Lower leg skin (tissue), 4 donors: ENCODE results near the gene MYH7B. TPM values are rescaled to one million over a fixed set of nuclear protein-coding genes. Genes with fewer than 3 reads are reported as not detected.

Source experiments
- DNase-seq, 2 donors: peaks; one replicate each; pipeline ENCODE4 v3.0.0-alpha.2; 2019; ENCODE audit warnings: low spot score in 2 of 2
- H3K4me3 ChIP-seq: fragments of 200-600 bp; sonication (generic); 2 replicates; pipeline ENCODE4 v1.5.1; 2017; ENCODE audit warnings: mild to moderate bottlenecking, low read depth; ENCODE audit not compliant: poor library complexity, severe bottlenecking
- POLR2A ChIP-seq, 2 donors: fragments of 450-650 bp; IDR thresholded peaks; one replicate each; pipeline ENCODE4 v1.6.1; 2016 to 2017; ENCODE audit warnings: antibody characterized with exemption in 2 of 2, mild to moderate bottlenecking in 1 of 2, moderate library complexity in 1 of 2
- WGBS, 2 donors: methylation state at CpG; one replicate each; pipeline ENCODE4 v1.1.5; 2018; 5-methylcytosine and 5-hydroxymethylcytosine counted together
- intact Hi-C: fragments of 100-400 bp; cut with DNase I; formaldehyde crosslinking; loops from one replicate; pipeline ENCODE4 v1.15.0; 2023; ENCODE audit warnings: low total_unique reads
- total RNA-seq, 4 donors: library from RNA; depleted of rRNA; stranded (reverse); fragments of >200 nt; gene quantifications; one replicate each; pipeline ENCODE4 v1.1.0, GENCODE V29; 2016
- TF ChIP-seq, protein P1 (sequence below), 3 donors: fragments of 450-650 bp; IDR thresholded peaks; one replicate each; pipeline ENCODE4 v1.5.1; 2016; ENCODE audit warnings: antibody characterized with exemption in 3 of 3, mild to moderate bottlenecking in 3 of 3, moderate library complexity in 2 of 3

MYH7B gene
- total RNA-seq, 4 donors from 2014 or later, result 0.10 to 0.27 (median 0.18) TPM

- 84 to 86% methylated on average over 7 of the region's 7 CpGs for WGBS, 2 donors
- intact Hi-C loops, result no loop called here
- no peak for TF ChIP-seq POLR2A (IDR thresholded peaks at IDR 0.05)
- TF ChIP-seq, protein P1, sequence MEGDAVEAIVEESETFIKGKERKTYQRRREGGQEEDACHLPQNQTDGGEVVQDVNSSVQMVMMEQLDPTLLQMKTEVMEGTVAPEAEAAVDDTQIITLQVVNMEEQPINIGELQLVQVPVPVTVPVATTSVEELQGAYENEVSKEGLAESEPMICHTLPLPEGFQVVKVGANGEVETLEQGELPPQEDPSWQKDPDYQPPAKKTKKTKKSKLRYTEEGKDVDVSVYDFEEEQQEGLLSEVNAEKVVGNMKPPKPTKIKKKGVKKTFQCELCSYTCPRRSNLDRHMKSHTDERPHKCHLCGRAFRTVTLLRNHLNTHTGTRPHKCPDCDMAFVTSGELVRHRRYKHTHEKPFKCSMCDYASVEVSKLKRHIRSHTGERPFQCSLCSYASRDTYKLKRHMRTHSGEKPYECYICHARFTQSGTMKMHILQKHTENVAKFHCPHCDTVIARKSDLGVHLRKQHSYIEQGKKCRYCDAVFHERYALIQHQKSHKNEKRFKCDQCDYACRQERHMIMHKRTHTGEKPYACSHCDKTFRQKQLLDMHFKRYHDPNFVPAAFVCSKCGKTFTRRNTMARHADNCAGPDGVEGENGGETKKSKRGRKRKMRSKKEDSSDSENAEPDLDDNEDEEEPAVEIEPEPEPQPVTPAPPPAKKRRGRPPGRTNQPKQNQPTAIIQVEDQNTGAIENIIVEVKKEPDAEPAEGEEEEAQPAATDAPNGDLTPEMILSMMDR (IDR thresholded peaks at IDR 0.05), result no peak
- no peak overlapping the region for H3K4me3 ChIP-seq
- no peak for DNase-seq
Measured at GRCh38 chr20:34968042-34968775, 12.5 kb downstream of the MYH7B start.

GRCh38 chr20:34970193-34970840 is 14.6 kb downstream of the MYH7B start:
- no peak overlapping the region for H3K4me3 ChIP-seq
- intact Hi-C loops, result no loop called here
- DNase-seq, result no peak
- WGBS, 2 donors, result 88 to 92% methylated on average over 7 of the region's 7 CpGs
- TF ChIP-seq, protein P1 (IDR thresholded peaks at IDR 0.05), result no peak
- TF ChIP-seq POLR2A (IDR thresholded peaks at IDR 0.05), result no peak

DNA sequence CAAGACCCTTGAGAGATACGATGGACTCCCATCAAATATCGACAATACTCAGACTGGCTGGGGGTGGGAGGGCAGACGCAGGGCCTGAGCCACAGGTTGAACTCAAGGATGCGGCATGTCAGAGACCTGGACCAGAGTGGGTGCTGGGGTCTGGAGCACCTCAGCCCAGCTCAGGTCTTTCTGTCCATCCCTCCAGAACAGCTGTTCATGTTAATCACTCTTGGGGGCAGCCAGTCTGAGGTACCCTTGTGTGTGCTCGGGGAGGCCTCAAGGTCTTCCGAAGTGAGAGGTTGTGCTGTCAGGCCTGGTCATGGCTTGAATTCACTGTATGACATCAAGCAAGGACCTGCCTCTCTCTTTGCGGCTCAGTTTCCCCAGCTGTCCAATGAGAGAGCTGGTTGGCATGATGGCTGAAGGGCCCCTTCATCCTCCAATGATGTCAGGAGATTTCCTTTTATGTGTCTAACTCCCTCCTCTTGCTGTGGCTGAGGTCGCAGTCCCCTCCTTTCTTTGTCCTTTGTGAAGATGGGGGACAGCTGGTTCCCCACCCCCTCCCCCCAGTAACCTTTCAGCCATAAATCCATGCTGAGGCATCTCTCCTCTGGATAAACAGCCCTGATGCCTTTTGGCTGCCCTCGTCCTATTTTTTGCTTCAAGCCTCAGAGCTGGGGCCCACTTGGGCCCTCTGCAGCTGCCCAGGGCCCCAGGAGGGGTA is 15.3 kb downstream of the MYH7B start:
- no peak for DNase-seq
- intact Hi-C loops, result no loop called here
- no peak for TF ChIP-seq POLR2A (IDR thresholded peaks at IDR 0.05)
- TF ChIP-seq, protein P1 (IDR thresholded peaks at IDR 0.05), result no peak
- 90 to 93% methylated on average over 9 of the region's 9 CpGs for WGBS, 2 donors
- no peak overlapping the region for H3K4me3 ChIP-seq

DNA sequence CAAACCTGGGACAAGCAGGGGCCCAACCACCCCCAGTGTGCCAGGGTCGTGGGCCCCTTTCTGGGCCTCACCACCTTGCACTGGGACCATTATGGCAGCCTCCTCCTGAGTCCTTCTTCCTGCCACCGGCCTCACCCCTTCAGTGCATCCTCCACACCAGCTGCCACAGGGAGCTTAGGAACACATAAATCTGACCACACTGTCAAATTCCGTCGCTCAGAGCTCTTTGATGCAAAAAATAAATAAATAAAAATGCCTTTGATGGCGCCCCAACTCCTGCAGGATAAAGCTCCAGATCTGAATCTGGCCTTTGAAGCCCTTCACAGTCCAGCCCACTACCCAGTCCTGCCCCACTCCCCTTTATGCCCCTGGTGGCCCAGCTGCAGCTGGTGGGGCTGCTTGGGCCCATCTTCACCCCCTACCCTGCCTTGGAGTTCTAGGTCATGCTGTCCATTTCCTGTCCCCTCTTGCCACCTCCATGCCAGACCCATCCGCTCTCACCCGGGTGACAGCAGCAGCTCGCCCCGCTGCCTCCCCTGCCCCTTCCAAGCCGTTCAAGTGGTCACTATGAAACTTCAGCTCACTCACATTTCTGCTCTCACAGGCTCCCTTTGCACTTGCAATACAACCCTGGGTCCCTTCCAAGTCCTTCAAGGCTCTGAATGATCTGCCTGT is 16.0 kb downstream of the MYH7B start:
- no peak overlapping the region for H3K4me3 ChIP-seq
- whole genome bisulfite sequencing, 2 donors, result 83 to 88% methylated on average over 10 of the region's 10 CpGs
- intact Hi-C loops, result no loop called here
- no peak for DNase-seq
- TF ChIP-seq POLR2A (IDR thresholded peaks at IDR 0.05), result no peak
- TF ChIP-seq, protein P1 (IDR thresholded peaks at IDR 0.05), result no peak

DNA sequence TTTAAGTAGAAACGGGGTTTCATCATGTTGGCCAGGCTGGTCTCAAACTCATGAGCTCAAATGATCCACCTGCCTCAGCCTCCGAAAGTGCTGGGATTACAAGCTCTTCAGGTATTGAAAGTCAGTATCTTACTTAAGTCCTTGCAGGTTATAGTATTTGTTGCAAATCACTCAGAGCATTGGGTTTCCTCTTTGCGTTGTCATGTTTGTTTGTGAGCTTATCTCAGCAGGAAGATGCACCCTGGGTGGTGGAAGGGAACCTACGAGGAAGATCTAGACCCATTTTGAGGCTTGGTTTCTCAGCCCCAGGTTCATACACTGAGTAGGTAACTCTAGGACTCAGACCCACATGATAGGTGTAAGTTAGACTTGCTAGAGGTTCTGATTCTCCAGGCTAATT is 18.6 kb downstream of the MYH7B start:
- 79 to 85% methylated on average over 4 of the region's 4 CpGs for WGBS, 2 donors
- no peak overlapping the region for H3K4me3 ChIP-seq
- TF ChIP-seq POLR2A (IDR thresholded peaks at IDR 0.05), result no peak
- TF ChIP-seq, protein P1 (IDR thresholded peaks at IDR 0.05), result no peak
- intact Hi-C loops, result no loop called here
- no peak for DNase-seq
